T-helper 1 cell treated with Interleukin-12 subunit alpha and Interleukin-12 subunit beta and Interleukin-4 antibody, amounts not matched to agents 30 ng/mL and 1 ng/mL, for 36 hours (primary cell): ENCODE data around the gene PGC. TPM values are rescaled to one million over a fixed set of nuclear protein-coding genes. Genes with fewer than 3 reads are reported as not detected.

Experiments
- intact Hi-C: fragments of 100-400 bp; cut with micrococcal nuclease; formaldehyde crosslinking; loops from one replicate; pipeline ENCODE4 v1.15.1; 2024
- total RNA-seq: library from RNA; stranded (reverse); gene quantifications from 2 replicates; pipeline ENCODE4 v1.2.3, GENCODE V29; 2022

Gene PGC
- total RNA-seq, 1 donor from 2014 or later = not detected

DNA sequence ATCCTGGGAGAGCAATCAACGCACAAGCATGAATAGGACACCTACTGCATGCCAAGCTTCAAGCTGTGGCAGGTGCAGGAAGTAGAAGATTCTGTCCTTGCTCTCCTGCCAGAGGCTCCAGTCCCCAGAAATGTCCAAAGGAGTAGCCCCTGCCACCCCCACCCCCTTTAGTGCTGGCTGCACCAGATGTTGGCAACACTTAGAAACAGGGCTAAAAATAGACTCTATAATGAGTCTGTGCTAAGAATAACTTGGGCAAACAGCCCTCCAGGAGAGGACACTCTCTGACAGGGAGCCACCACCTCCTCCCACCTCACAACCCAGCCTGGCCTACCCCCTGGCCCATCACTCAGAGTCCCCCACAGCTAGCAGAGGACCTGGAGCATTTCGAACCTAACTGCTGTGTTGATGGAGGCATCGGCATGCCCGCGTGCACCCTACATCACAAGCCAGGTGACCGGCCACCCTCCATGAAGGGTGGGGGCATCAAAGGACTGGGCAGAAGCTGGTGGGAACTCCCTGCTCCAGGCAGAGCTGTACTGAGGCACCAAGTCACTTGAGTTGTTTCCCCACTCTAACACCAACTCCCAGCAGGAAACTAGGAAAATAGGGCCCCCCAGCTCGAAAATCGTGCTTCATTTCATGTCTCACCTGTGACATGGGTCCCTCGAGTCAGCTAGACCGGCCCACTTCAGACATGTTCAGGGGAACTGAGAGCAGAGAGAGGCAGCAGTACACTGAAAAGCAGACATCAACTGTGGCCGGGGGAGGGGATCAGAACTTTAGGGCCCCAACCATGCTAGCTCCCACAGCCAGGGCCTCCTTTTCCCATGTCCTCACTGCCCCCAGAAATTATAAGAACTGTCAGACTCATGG, 30.4 kb downstream of the PGC start:
- intact Hi-C loops = no loop called here

DNA sequence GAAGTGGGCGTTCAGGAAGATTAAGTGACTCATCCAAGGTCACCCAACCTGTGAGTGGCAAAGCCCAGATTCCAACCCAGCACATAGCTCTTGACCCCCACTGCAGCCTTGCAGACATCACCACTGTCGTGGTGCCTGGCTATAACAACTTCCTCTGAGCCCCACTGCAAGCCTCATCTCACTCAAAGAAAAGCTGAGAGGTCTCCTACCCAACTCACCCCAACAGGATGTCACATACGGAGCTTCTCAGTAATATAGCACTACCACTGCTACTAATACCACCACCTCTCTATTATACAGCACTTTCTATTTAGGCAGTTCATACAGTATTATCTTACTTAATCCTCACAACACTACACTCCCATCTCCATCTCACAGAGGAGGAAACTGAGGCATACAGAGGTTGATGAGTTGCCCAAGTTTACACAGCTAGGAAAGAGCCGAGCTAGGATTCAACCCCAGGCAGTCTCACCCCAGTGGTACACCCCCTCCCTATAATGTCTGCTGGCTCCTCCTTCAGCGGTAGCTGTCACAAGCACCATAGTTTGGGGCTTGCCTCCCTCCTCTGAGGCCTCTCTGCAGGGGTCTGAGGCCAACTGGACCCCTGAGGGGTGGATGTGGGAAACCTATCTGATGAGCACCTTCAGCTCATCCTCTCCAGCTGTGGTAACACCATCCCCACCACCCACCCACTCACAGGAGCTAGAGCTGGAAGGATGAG, 31.2 kb downstream of the PGC start:
- intact Hi-C loops = no loop called here

DNA sequence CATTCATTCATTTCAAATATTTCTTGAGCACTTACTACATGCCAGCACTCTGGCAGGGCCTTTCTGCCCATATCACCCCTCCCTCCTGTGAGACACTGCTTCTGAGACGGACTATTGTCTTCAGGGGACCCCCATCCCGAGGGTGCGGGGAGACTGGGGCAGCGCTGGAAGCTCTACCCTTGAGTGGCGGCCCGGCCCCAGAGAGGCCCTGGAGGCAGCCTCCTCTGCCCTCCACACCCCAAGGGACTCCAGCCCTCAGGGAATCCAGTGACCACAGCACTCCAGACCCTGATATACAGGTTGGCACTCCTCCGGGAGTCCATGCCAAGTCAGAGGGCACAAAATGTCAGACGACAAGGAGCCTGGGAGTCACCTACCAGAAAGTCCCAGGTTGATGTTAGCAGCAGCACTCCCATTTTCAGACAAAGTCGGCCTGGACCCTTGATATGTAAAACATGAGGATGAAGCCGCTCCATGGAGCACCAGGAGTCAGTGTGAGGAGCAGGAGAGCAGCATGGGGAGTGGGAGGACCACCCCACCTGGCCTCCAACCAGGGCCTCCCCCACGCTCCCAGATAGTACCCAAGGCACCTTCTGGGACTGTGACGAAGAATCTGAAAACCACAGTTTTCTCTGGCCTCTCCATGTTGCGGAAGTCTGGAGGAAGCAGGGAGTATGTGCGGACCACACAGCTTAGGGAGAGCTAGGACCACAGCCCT, 32.5 kb downstream of the PGC start:
- intact Hi-C loops = no loop called here

DNA sequence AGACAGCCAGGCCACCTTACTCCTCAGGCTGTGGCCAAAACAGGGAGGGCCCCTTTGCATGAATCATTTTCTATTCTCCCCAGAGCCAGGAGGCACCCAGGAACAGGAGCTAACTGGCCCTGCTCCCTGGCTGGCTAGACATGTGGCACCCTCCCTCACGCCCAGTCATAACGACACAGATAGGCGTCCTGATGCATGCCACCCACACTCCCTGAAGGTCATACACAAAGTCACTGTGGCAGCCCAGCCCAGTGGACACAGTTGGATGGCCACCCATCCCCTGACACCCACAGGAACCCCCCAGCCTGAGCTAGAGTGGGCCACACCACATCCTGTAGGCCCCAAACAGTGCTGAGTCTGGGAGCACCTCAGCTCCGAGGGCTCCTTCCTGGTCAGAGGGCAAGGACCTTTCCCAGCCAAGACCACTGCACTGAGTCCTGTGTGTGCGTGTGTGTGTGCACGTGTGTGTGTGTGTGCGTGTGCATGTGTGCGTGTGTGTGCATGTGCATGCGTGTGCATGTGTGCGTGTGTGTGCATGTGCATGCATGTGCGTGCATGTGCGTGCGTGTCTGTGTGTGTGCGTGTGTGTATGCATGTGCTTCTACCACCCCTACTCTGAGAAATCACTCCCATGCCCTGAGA, 33.4 kb downstream of the PGC start:
- intact Hi-C loops = no loop called here

DNA sequence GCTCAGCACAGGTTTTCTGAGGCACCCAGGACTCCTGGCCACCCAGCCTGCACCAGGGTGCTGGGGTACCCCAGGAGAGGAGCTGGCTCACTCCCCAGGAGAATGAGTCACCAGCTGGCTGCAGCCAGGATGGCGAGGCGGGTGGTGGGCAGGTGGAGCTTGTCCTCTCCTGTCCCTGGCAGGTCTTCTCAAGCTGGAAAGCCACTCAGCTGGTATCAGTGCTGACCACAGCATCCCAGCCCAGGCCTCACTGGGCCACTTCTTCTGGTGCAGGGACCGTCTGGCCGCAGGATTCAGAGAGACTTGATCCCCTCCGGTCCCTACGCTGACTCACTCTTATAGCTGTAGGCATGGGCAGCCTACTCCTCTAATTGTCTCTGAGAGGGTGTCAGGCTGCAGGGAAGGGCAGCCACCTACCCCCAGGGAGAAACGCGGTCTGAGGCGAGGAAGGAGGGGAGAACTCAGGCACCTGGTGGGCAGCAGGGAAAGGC, 34.0 kb downstream of the PGC start:
- intact Hi-C loops = no loop called here

DNA sequence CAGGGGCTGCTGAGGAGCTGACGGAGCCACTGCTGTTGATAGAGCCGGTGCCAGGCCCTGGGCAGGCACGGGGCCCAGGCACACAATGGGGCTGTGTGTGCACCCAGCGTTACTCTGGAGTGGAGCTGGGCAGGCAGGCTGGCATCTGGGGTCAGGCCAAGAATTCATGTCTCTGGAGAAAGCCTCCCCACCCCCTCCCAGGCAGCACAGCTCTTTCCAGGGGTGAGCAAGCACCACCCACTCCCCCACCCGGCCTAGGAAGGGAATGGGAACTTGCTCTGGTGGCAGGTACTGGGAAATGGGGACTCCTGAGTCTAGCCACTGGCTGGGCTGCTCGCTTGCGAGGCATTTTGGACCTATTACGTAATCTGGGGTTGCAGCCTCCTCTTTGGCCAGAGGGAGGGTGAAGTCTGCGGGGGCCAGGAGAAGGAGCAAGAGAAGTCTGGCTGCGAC, 34.5 kb downstream of the PGC start:
- intact Hi-C loops = no loop called here

DNA sequence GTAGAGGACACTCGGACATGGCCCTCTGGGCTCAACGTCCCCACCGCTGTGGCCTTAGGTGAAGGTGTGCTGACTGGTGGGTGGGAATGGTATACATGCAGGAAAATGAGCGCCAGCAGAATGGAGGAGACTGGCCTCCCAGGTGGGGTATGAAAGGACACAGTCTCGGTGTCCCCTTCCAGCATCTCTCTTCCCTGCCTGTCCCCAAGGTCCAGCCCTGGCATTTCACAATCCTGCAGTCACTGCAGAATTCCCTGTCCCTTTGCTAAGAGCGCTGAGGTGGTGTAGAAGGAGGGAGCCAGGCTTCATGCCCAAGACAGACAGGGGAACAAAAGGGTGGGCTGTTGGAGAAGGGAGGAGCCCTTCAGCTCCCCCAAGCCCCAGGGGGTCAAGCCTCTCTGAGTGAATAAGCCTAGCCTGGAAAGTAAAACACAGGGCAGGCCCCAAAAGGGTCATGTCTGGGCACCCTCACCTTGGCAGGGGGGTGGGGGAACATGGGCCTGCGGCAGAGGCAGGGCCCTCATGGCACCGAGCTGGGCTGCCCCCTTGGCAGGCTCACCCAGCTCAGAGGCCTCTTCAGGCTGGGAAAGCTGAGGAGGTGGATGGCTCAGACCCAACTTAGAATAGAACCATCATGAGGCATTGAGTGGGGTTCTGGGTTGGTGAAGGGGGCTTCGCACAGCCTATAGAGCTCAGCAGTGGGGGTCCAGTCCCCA, 35.7 kb downstream of the PGC start:
- intact Hi-C loops = no loop called here

DNA sequence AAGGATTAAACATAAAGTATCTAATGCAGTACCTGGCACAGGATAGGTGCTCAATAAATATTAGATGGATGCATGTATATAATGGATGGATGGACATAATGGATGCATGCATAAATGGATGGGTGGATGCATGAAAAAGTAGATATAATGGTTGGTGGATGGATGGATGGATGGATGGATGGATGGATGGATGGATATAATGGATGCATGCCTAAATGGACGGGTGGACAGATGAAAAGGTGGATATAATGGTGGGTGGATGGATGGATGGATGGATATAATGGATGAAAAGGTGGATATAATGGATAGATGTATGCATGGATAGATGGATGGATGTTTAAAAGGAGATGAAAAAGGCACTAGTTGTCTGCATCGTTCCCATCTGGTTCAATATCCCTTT, 37.8 kb downstream of the PGC start:
- intact Hi-C loops = no loop called here

DNA sequence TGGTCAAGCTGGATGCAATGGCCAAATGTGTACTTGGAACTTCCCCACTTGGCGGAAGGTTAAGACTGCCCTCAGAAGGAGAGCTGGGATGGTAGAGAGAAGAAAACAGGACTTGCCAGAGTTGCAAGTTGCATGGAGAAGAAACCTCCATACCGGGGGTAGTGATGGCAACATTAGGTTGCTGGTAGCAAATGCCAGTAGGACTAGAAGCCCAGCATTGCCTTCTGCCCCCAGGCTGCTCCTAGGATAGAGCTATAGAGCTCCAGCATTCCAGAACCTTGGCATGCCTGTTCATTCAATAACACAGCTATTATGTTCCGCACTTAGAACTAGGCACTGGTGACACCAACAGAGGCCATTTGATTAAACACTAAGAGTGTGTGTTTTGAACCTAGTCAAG, 38.3 kb downstream of the PGC start:
- intact Hi-C loops = no loop called here

DNA sequence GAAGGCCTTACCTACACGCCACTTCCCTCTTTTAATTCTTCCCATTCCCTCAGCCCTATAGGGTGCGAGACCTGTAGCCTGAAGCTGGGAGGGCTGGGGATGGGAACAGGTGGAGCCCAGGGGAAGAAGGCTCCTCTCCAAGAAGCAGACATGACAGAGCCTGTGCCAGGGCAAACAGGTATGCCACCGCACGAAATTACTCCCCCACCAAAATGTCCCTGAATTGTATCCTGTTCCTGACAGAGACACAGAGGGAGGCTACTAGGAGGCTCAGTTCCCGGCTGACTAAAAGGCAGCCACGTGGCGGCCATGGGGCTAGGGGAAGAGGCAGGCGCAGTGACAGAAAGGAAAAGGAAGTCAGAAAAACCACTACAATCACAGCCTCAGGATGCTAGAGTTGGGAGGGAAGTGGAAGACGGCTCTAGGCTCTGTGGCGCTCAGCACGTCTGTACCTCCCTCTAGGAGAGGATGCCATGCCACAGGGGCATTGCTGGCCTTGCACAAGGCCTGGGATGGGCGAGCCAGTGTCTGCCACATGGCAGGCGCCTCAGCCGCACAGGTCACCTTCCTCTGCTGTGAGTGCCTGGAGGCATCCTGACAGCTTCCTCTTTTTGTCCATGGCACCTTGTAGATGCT, 39.5 kb downstream of the PGC start:
- intact Hi-C loops = loop anchor here (1.0 to 2.0 kb wide), 2 partner anchors 28 to 73 kb away; partner anchors contain the start of genes PRICKLE4 and TFEB

DNA sequence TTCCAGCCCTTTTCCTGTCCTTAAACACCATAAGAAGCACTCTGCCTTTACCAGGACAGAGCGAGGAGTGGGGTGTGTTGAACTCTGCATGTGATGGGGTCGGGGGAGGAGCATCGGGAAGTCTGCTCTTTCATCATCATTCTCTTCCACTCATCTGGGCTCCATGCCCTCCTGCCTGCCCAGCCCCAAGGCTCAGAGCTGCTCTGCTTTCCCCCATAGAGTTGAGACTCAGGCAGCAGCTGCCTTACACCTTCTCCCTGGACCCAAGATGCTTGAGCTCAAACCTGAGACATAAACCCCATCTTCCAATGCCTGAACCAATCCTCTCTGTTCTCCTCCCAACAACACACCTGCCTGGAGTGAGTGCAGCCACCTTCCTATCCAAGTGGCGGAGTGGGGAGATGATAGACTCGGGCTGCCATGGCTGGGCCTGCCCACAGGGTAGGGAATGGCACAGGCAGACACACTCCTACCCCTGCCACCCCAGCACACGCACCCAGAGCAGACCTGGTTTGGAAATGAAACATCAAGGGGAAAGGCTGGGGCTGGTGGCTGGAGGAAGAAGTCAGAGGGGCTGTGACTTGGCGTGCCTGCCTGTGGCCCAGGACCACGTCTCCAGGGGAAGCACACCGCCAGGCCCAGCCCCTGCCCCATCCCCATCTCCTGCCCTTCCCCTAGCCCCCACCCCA, 40.2 kb downstream of the PGC start:
- intact Hi-C loops = loop anchor here (1.0 to 2.0 kb wide), 2 partner anchors 28 to 74 kb away; partner anchors contain the start of genes PRICKLE4 and TFEB

DNA sequence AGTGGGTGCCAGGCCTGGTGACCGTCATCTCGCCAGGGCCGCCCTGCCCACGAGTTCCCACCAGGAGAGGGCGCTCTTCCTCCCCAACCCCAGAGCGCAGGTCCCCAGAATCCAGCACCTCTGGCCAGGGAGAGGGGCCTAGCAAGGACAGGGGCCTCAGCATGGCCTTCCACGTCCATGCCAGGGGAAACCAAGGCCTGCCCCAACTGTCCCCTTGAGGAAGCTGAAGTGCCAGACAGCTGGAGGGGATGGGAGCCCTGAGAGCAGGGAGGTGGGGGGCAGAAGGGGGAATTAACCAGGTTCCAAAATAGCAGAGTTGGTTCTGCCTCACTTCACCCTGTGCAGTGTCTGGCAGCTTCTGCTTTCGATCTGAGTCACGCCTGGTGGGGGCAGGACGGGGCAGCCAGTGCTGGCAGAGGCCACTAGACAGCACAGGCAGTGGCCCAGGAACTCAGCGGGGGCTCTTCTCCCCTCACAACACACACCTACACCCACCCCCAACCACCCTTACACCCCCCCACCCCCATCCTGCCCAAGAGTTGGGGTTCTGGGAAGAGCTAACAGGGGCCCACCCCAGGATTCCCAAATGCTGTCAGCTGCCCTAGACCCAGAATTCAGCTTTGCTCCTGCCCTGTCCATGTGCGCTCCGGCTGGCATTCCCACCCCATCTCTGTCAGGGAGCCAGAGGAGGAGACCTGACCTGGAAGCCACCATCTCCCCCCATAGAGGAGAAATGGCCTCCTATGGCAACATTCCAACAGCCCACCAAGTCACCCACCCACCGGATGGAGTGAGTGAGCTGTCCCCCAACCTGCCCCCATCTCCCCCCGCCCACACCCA, 41.0 kb downstream of the PGC start:
- intact Hi-C loops = loop anchor here (2.0 kb wide), 1 partner anchor 75 kb away; the partner anchor contains the start of gene PRICKLE4

DNA sequence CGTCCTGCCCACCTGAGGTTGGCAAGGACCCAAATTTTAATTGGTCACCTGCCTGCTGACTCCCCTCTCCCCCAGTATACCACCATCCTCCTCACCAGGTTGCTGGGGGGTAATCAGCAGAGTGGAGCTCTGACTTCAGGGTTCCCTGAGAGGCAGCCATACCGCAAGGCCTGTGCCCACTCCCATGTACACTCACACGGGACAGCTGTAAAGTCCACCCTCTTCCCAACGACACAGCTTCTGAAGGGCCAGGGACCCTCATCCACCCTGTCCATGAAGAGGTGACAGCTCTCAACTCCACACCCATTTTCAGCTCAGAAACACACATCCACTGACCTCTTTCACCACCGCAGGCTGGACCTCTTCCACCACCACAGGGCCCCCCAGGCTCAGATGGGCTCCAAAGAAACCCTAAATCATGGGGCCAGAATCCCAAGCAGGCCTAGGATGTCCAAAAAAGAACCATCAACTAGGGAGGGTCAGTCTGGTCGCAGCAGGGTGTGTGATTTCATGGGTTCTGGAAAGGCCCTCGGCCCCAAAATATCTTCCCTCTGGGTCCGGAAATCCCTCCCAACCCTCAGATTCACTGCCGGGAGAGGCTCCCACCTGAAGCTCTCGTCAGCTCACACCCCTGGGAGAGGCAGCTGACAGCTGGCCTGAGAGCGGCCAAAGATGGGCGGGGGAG, 41.7 kb downstream of the PGC start:
- intact Hi-C loops = no loop called here

DNA sequence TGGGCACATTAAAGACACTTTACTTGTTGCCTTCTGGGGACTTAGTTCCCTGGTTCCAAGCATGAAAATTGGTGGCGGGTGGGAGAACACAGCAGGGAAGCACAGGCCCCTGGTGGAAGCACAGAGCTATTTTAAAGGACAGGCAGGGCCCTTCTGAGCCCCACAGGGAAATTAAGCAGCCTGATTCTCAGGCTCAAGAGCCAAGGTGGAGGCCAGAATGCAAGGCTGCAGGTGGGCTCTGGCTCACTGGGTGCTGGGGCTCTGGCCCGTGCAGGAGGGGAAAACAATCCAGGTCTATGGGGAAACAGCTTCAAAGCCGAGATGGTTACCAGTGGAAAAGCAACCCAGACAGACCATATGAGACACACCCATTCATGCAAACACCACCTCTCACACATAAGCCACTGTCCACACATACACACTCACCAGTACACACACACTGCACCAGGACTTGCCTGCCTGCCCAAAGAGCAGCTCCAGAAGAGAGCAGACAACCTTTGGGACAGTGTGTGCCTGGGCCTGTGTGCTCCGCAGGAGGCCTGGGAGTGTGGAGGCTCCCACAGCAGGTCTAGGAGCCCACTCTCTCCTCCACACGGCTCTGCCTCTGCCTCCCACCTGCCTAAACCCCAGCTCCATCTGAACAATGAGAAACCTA, 42.4 kb downstream of the PGC start:
- intact Hi-C loops = no loop called here

DNA sequence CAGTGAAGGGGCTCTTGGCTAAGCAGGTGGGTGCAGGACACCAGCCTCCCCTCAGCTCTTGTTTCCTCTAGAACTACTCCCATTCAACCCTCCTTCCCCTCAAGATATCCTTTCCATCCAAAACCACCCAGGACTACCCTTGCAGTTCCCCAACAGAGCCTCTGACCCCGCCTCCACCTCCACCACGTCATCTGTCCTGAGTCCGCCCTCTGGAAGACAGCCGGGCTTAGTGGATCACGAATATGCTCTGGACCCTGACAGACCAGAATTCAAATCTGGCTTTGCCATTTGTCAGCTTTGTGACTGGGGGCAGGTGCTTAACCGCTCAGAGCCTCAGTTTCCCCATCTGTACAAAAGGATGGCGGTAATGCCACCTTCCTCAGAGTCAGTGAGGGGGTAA, 43.2 kb downstream of the PGC start:
- intact Hi-C loops = no loop called here

DNA sequence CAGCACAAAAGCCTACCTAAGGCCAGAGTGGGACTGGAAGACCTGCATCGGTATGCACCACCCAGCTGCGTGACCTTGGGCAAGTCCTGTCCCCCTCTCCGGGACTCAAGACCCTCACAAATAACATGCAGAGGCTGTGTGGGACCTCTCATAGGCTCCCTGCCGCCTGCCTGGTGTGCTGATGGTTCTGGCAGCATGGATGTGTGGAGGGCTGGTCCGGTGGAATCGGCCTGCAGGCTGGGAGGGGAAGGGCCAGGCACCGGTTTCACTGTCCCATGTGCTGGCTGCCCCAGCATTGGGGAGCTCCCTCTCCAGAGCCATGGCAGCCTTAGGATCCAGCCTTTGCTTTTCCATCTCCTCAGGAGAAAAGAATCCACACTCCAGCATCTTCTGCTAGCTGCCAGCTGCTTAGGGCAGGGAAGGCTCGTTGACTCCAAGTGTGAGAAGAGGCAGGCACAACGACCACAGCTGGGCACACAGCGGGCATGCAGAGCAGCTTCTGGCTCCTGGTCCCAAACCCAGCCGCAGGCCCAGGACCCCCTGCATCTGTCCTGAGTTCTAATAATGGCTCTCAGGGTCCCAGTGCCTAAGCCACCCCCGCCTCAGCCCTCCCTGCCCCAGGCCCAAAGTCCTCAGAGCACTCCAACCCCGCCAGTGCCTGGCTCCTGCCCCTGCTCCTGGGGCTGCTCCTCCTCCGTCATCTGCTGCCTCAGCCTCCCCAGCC, 44.3 kb downstream of the PGC start:
- intact Hi-C loops = no loop called here
